HepG2 (cell line): ENCODE measurements around the gene LAMB2. TPM values are rescaled to one million over a fixed set of nuclear protein-coding genes. Genes with fewer than 3 reads are reported as not detected.

Experiments
- ARNTL ChIP-seq: sonication (generic); formaldehyde crosslinking; IDR thresholded peaks from 2 replicates; pipeline ENCODE4 v1.4.0; 2020; ENCODE audit warnings: mild to moderate bottlenecking, missing genetic modification reagents
- ATF3 ChIP-seq: sonication (generic); formaldehyde crosslinking; IDR thresholded peaks from 2 replicates; pipeline ENCODE4 v1.4.0; 2020; ENCODE audit warnings: missing genetic modification reagents
- ERF ChIP-seq: IDR thresholded peaks from 2 replicates; pipeline ENCODE4 v1.6.1; 2018; ENCODE audit warnings: missing biosample characterization, missing genetic modification reagents
- ESRRA ChIP-seq: sonication (generic); formaldehyde crosslinking; IDR thresholded peaks from 2 replicates; pipeline ENCODE4 v1.5.1; 2020; ENCODE audit warnings: mild to moderate bottlenecking, low read depth, missing genetic modification reagents
- HOMEZ ChIP-seq: IDR thresholded peaks from 2 replicates; pipeline ENCODE4 v1.6.1; 2016; ENCODE audit warnings: low read depth
- HOXA5 ChIP-seq: sonication (generic); formaldehyde crosslinking; IDR thresholded peaks from 2 replicates; pipeline ENCODE4 v1.4.0; 2020; ENCODE audit warnings: missing genetic modification reagents
- KLF6 ChIP-seq: IDR thresholded peaks from 2 replicates; pipeline ENCODE4 v1.8.0; 2016; ENCODE audit warnings: missing biosample characterization, missing genetic modification reagents
- MAF1 ChIP-seq: sonication (generic); formaldehyde crosslinking; IDR thresholded peaks from 2 replicates; pipeline ENCODE4 v1.5.0; 2020; ENCODE audit warnings: missing genetic modification reagents, borderline replicate concordance
- MAX ChIP-seq: IDR thresholded peaks from 2 replicates; pipeline ENCODE4 v1.6.1; 2012; ENCODE audit warnings: inconsistent platforms
- MTA1 ChIP-seq: sonication (generic); formaldehyde crosslinking; IDR thresholded peaks from 2 replicates; pipeline ENCODE4 v1.4.0; 2020; ENCODE audit warnings: missing genetic modification reagents, mild to moderate bottlenecking, borderline replicate concordance
- NRL ChIP-seq: sonication (generic); formaldehyde crosslinking; IDR thresholded peaks from 2 replicates; pipeline ENCODE4 v1.5.0; 2020; ENCODE audit warnings: missing genetic modification reagents, mild to moderate bottlenecking, moderate library complexity, borderline replicate concordance
- PPARG ChIP-seq: conservative IDR thresholded peaks from 2 replicates; pipeline ENCODE4 v1.6.1; 2016; ENCODE audit warnings: missing biosample characterization, missing genetic modification reagents
- SMARCC2 ChIP-seq: fragments of 450-650 bp; IDR thresholded peaks from 2 replicates; pipeline ENCODE4 v1.6.1; 2017; ENCODE audit warnings: antibody characterized with exemption, mild to moderate bottlenecking
- SMYD3 ChIP-seq: sonication (generic); formaldehyde crosslinking; IDR thresholded peaks from 2 replicates; pipeline ENCODE4 v1.8.1; 2023; ENCODE audit warnings: mild to moderate bottlenecking, missing genetic modification reagents
- ZBTB1 ChIP-seq: sonication (generic); formaldehyde crosslinking; IDR thresholded peaks from 2 replicates; pipeline ENCODE4 v1.4.0; 2020; ENCODE audit warnings: missing genetic modification reagents, borderline replicate concordance
- ZBTB7B ChIP-seq: sonication (generic); formaldehyde crosslinking; IDR thresholded peaks from 2 replicates; pipeline ENCODE4 v1.4.0; 2020; ENCODE audit warnings: missing genetic modification reagents
- ZFY ChIP-seq: sonication (generic); formaldehyde crosslinking; IDR thresholded peaks from 2 replicates; pipeline ENCODE4 v1.4.0; 2020; ENCODE audit warnings: missing genetic modification reagents
- ZNF276 ChIP-seq: sonication (generic); formaldehyde crosslinking; IDR thresholded peaks from 2 replicates; pipeline ENCODE4 v1.4.0; 2020; ENCODE audit warnings: mild to moderate bottlenecking, low read depth, missing genetic modification reagents
- ZNF30 ChIP-seq: sonication (generic); formaldehyde crosslinking; IDR thresholded peaks from 2 replicates; pipeline ENCODE4 v1.5.0; 2020; ENCODE audit warnings: mild to moderate bottlenecking, missing genetic modification reagents
- ZNF362 ChIP-seq: sonication (generic); formaldehyde crosslinking; IDR thresholded peaks from 2 replicates; pipeline ENCODE4 v1.4.0; 2020; ENCODE audit warnings: missing genetic modification reagents, mild to moderate bottlenecking, borderline replicate concordance
- ZNF569 ChIP-seq: sonication (generic); formaldehyde crosslinking; IDR thresholded peaks from 2 replicates; pipeline ENCODE4 v1.5.0; 2020; ENCODE audit warnings: mild to moderate bottlenecking, missing genetic modification reagents, moderate library complexity, borderline replicate concordance
- ZNF800 ChIP-seq: sonication (generic); formaldehyde crosslinking; IDR thresholded peaks from 2 replicates; pipeline ENCODE4 v1.4.0; 2020; ENCODE audit warnings: missing genetic modification reagents
- polyA plus RNA-seq, 8 experiments: library from polyadenylated mRNA; depleted of rRNA in 3 of 8; stranded (reverse) in 7 of 8; unstranded in 1 of 8; fragments of >200 nt; fragmentation: Illumina TruSeq in 4 of 8; extraction: Trizol in 4 of 8; gene quantifications; 2 replicates each; pipeline versions ENCODE4 v1.2.1 to v1.2.3, GENCODE V29; 2011 to 2016; ENCODE audit warnings: low read depth in 4 of 8, missing spikeins in 1 of 8, mixed read lengths in 1 of 8; ENCODE audit not compliant: insufficient read depth in 1 of 8
- total RNA-seq, 5 experiments: library from RNA; depleted of rRNA; stranded (reverse); fragments of >200 nt; fragmentation: Illumina TruSeq; extraction: Trizol; gene quantifications; 2 replicates each; pipeline ENCODE4 v1.2.3, GENCODE V29; 2016; ENCODE audit warnings: low read depth in 1 of 5

The LAMB2 gene
- total and polyA plus RNA-seq, 2 of the 13 experiments (the other 11 are each of a cell fraction or from before 2014, with no cell fraction given) = 208 to 443 TPM

GRCh38 chr3:49104427-49105291, 28.2 kb downstream of the LAMB2 start, which contains the start of gene QARS1 (continued):
- TF ChIP-seq ZNF362 (CRISPR knock-in tag) = peak; percentile 99
- no peak for TF ChIP-seq ZBTB1 (CRISPR knock-in tag)
- TF ChIP-seq HOXA5 (CRISPR knock-in tag) = 0 out of 2 replicates have a peak, but pooled peaks have one; percentile 26
- peak; percentile 94 for TF ChIP-seq ZFY (CRISPR knock-in tag)
- no peak for TF ChIP-seq MTA1 (CRISPR knock-in tag)
- peak; percentile 96 for TF ChIP-seq ZNF276 (CRISPR knock-in tag)
- TF ChIP-seq KLF6 (CRISPR knock-in tag) = no peak; the same call in 1 of the 2 replicates
- TF ChIP-seq PPARG (CRISPR knock-in tag) = 0 out of 2 replicates have a peak, but pooled peaks have one; percentile 25
- no peak for TF ChIP-seq MAF1 (CRISPR knock-in tag)
- TF ChIP-seq ZNF569 (CRISPR knock-in tag) = 0 out of 2 replicates have a peak, but pooled peaks have one; percentile 1
- peak; percentile 90; the same call in 1 of the 2 replicates for TF ChIP-seq ZNF30 (CRISPR knock-in tag)
- peak; percentile 86; the same call in 1 of the 2 replicates for TF ChIP-seq ZBTB7B (CRISPR knock-in tag)
- 0 out of 2 replicates have a peak, but pooled peaks have one; percentile 50 for TF ChIP-seq ERF (CRISPR knock-in tag)
- peak; percentile 72 for TF ChIP-seq ARNTL (CRISPR knock-in tag)
- TF ChIP-seq ATF3 (CRISPR knock-in tag) = 0 out of 2 replicates have a peak, but pooled peaks have one; percentile 12
- peak; percentile 69 for TF ChIP-seq MAX
- TF ChIP-seq NRL (CRISPR knock-in tag) = 0 out of 2 replicates have a peak, but pooled peaks have one; percentile 67
- TF ChIP-seq SMARCC2 = no peak
- TF ChIP-seq SMYD3 (CRISPR knock-in tag) = no peak
- peak; percentile 26; the same call in 1 of the 2 replicates for TF ChIP-seq ZNF800 (CRISPR knock-in tag)
- peak; percentile 76; the same call in 1 of the 2 replicates for TF ChIP-seq ESRRA
- TF ChIP-seq HOMEZ = no peak
